ENCODE results near the gene SRRM4. TPM values are rescaled to one million over a fixed set of nuclear protein-coding genes. Genes with fewer than 3 reads are reported as not detected.
A peak's percentile ranks its signal among the peaks of the same experiment; 100 is the strongest.

SRRM4 gene
- not detected in 2 replicates for total RNA-seq (2014; rRNA removed; shearing (Covaris generic))

GRCh38 chr12:118981285-118982211 is at the start of gene SRRM4:
TSS of gene SRRM4 (plus strand) at chr12:118981541. CDS start at chr12:118981883, 342 bp downstream.
- Histone ChIP-seq H3K4me1 (no peaks in the 10 kb centered on the region), H3K27me3 (no peaks in the 10 kb centered on the region), H3K27ac (no peak within 1 kb of the TSS), H3K9me3 (replicated peaks) (no peaks in the 10 kb centered on the region), H3K36me3 (no peaks in the 10 kb centered on the region), H3K4me3 (no peak within 1 kb of the TSS)
- DNase-seq = peak in 1 of 2 experiments; percentile 24

GRCh38 chr12:118946256-118946655 is 35.1 kb upstream of the SRRM4 start:
- no peak for DNase-seq
- Histone ChIP-seq H3K4me3 (no peak overlapping the region), H3K27ac (no peak overlapping the region), H3K36me3 (no peaks in the 10 kb centered on the region), H3K9me3 (replicated peaks) (no peaks in the 10 kb centered on the region), H3K27me3 (no peaks in the 10 kb centered on the region), H3K4me1 (no peaks in the 10 kb centered on the region)

GRCh38 chr12:118958520-118958919 is 22.8 kb upstream of the SRRM4 start:
- H3K9me3 ChIP-seq (replicated peaks) = no peaks in the 10 kb centered on the region
- H3K4me3 ChIP-seq = no peak overlapping the region
- no peak overlapping the region for H3K27ac ChIP-seq
- no peaks in the 10 kb centered on the region for H3K27me3 ChIP-seq
- H3K4me1 ChIP-seq = no peaks in the 10 kb centered on the region
- no peak for DNase-seq
- no peaks in the 10 kb centered on the region for H3K36me3 ChIP-seq

- no peak for DNase-seq
- H3K4me3 ChIP-seq = no peak overlapping the region
Observed at GRCh38 chr12:118959348-118959747, 22.0 kb upstream of the SRRM4 start.

GRCh38 chr12:118959985-118960560 is 21.3 kb upstream of the SRRM4 start:
- Histone ChIP-seq H3K27ac (no peak overlapping the region), H3K9me3 (replicated peaks) (no peaks in the 10 kb centered on the region), H3K4me1 (no peaks in the 10 kb centered on the region), H3K4me3 (no peak overlapping the region), H3K27me3 (no peaks in the 10 kb centered on the region), H3K36me3 (no peaks in the 10 kb centered on the region)
- no peak for DNase-seq

More at GRCh38 chr12:118959348-118959747, 22.0 kb upstream of the SRRM4 start:
- no peak overlapping the region for H3K27ac ChIP-seq
- no peaks in the 10 kb centered on the region for H3K27me3 ChIP-seq
- H3K4me1 ChIP-seq = no peaks in the 10 kb centered on the region
- H3K36me3 ChIP-seq = no peaks in the 10 kb centered on the region
- no peaks in the 10 kb centered on the region for H3K9me3 ChIP-seq (replicated peaks)

GRCh38 chr12:118960865-118961264 is 20.5 kb upstream of the SRRM4 start:
- Histone ChIP-seq H3K27me3 (no peaks in the 10 kb centered on the region), H3K9me3 (replicated peaks) (no peaks in the 10 kb centered on the region), H3K4me3 (no peak overlapping the region), H3K27ac (no peak overlapping the region), H3K4me1 (no peaks in the 10 kb centered on the region), H3K36me3 (no peaks in the 10 kb centered on the region)
- no peak for DNase-seq

- no peaks in the 10 kb centered on the region for H3K27me3 ChIP-seq
- H3K4me3 ChIP-seq = no peak overlapping the region
- H3K9me3 ChIP-seq (replicated peaks) = no peaks in the 10 kb centered on the region
- no peaks in the 10 kb centered on the region for H3K36me3 ChIP-seq
- no peak overlapping the region for H3K27ac ChIP-seq
- no peaks in the 10 kb centered on the region for H3K4me1 ChIP-seq
- DNase-seq = no peak
Observed at GRCh38 chr12:118964988-118965387, 16.4 kb upstream of the SRRM4 start.

GRCh38 chr12:118970856-118971255 is 10.5 kb upstream of the SRRM4 start:
- Histone ChIP-seq H3K36me3 (no peaks in the 10 kb centered on the region), H3K27me3 (no peaks in the 10 kb centered on the region), H3K4me3 (no peak overlapping the region), H3K9me3 (replicated peaks) (no peaks in the 10 kb centered on the region), H3K27ac (no peak overlapping the region), H3K4me1 (no peaks in the 10 kb centered on the region)
- no peak for DNase-seq

GRCh38 chr12:118972982-118973381 is 8.4 kb upstream of the SRRM4 start:
- Histone ChIP-seq H3K27me3 (no peaks in the 10 kb centered on the region), H3K36me3 (no peaks in the 10 kb centered on the region), H3K27ac (no peak overlapping the region), H3K4me1 (no peaks in the 10 kb centered on the region), H3K4me3 (no peak overlapping the region), H3K9me3 (replicated peaks) (no peaks in the 10 kb centered on the region)
- DNase-seq = no peak

- no peak overlapping the region for H3K4me3 ChIP-seq
- H3K4me1 ChIP-seq = no peaks in the 10 kb centered on the region
- no peaks in the 10 kb centered on the region for H3K27me3 ChIP-seq
- no peak overlapping the region for H3K27ac ChIP-seq
- no peaks in the 10 kb centered on the region for H3K9me3 ChIP-seq (replicated peaks)
- no peaks in the 10 kb centered on the region for H3K36me3 ChIP-seq
- peak; percentile 25 to 67 for DNase-seq
Observed at GRCh38 chr12:118979763-118980406, 1.5 kb upstream of the SRRM4 start.

GRCh38 chr12:118980407-118981014 is 830 bp upstream of the SRRM4 start:
- H3K27me3 ChIP-seq = no peaks in the 10 kb centered on the region
- H3K36me3 ChIP-seq = no peaks in the 10 kb centered on the region
- no peak overlapping the region for H3K27ac ChIP-seq
- H3K4me3 ChIP-seq = no peak overlapping the region
- DNase-seq = no peak
- H3K9me3 ChIP-seq (replicated peaks) = no peaks in the 10 kb centered on the region
- no peaks in the 10 kb centered on the region for H3K4me1 ChIP-seq

GRCh38 chr12:118982302-118982701 is 961 bp downstream of the SRRM4 start:
- Histone ChIP-seq H3K4me1 (no peaks in the 10 kb centered on the region), H3K27me3 (no peaks in the 10 kb centered on the region), H3K4me3 (no peak overlapping the region), H3K27ac (no peak overlapping the region), H3K36me3 (no peaks in the 10 kb centered on the region), H3K9me3 (replicated peaks) (no peaks in the 10 kb centered on the region)
- no peak for DNase-seq

- no peaks in the 10 kb centered on the region for H3K36me3 ChIP-seq
- H3K4me1 ChIP-seq = no peaks in the 10 kb centered on the region
- no peak for DNase-seq
- H3K4me3 ChIP-seq = no peak overlapping the region
- no peaks in the 10 kb centered on the region for H3K27me3 ChIP-seq
- H3K9me3 ChIP-seq (replicated peaks) = no peaks in the 10 kb centered on the region
- no peak overlapping the region for H3K27ac ChIP-seq
Observed at GRCh38 chr12:118982984-118983761, 1.8 kb downstream of the SRRM4 start.

All from SJCRH30 (cell line).